NCI-H1105 (cell line): ENCODE data around the gene OSER1.

ENCODE experiments used
- DNase-seq: peaks from one replicate; lab custom pipeline; 2025; lab: John Stamatoyannopoulos, UW

Gene OSER1

GRCh38 chr20:44174996-44175765 lies 35.4 kb downstream of the OSER1 start:
- DNase-seq: no peak

GRCh38 chr20:44173846-44174245 lies 36.7 kb downstream of the OSER1 start:
- DNase-seq: no peak

GRCh38 chr20:44173116-44173515 lies 37.5 kb downstream of the OSER1 start:
- no peak for DNase-seq

GRCh38 chr20:44172572-44172950 lies 38.0 kb downstream of the OSER1 start:
- no peak for DNase-seq

GRCh38 chr20:44171775-44172571 lies 38.6 kb downstream of the OSER1 start:
- no peak for DNase-seq

GRCh38 chr20:44170816-44171410 lies 39.7 kb downstream of the OSER1 start:
- no peak for DNase-seq

GRCh38 chr20:44167736-44168135 lies 42.8 kb downstream of the OSER1 start:
- DNase-seq: no peak

GRCh38 chr20:44166477-44166876 lies 44.1 kb downstream of the OSER1 start:
- DNase-seq: no peak

GRCh38 chr20:44166008-44166407 lies 44.6 kb downstream of the OSER1 start:
- DNase-seq: no peak

- no peak for DNase-seq
Observed at GRCh38 chr20:44160133-44160532, 50.4 kb downstream of the OSER1 start.

GRCh38 chr20:44159711-44160110 lies 50.9 kb downstream of the OSER1 start:
- no peak for DNase-seq

GRCh38 chr20:44159125-44159524 lies 51.4 kb downstream of the OSER1 start:
- DNase-seq: no peak

- no peak for DNase-seq
Observed at GRCh38 chr20:44157061-44157460, 53.5 kb downstream of the OSER1 start.

- DNase-seq: no peak
Observed at GRCh38 chr20:44154521-44155001, 56.0 kb downstream of the OSER1 start.

- no peak for DNase-seq
Observed at GRCh38 chr20:44153636-44154043, 56.9 kb downstream of the OSER1 start.

GRCh38 chr20:44151621-44152416 lies 58.8 kb downstream of the OSER1 start:
- DNase-seq: no peak

GRCh38 chr20:44146272-44146671 lies 64.3 kb downstream of the OSER1 start:
- DNase-seq: no peak
